ENCODE data around the gene TARBP1.
"Not testable (repeated sequence)": the region's sequence is repeated elsewhere in the genome, so short reads cannot be mapped to it uniquely, and the experiment has no call there.

TARBP1 gene

DNA sequence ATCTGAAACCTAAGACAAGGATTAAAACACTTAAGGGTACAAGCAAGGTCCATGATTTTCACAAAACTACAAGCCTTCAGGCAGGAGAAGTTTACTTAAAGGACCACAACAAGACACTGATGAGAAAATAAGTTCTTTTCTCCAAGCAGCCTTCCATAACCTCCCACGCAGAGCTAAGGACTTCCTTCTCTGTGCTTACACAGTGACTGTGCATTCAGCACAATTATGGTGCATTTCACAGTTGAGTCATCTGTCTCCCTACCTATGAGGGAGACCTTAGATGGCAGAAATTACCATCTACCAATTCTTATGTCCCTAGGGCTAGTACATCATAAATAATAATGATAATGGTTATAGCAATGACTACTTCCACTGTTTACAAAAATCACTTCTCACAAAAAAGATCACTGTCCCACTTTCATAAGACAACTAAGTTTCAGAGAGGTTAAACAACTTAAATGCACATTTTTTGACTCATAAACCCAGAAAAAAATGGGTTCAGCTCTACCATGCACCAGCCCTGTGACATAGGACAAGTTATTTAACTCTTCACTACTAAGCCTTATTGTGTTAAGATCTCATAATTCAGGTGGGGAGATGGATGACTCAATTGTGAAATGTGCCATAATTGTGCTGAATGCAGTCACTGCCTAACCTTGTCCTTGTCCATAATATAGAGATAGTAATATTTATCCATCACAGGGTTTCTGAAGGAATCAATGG, 45.3 kb downstream of the TARBP1 start:
- DNase-seq, result no peak

DNA sequence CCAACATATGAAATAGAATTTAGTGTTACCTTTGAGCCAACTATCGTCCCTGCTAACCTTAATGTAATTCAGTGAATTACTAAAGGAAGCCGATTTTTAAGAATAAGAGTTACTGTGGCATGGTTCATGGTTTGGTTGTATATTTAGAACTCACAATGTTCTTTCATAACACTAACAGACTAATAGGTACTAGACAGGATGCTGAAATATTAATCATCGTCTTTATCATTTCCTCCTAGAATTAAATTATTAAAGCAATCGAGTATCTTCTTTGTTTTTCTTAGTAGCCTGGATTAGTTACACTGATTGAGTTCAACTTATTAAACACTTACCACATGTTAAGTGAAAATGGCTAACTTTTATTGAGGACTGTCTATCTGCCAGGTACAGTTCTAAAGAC, 47.7 kb downstream of the TARBP1 start:
- no peak for DNase-seq

DNA sequence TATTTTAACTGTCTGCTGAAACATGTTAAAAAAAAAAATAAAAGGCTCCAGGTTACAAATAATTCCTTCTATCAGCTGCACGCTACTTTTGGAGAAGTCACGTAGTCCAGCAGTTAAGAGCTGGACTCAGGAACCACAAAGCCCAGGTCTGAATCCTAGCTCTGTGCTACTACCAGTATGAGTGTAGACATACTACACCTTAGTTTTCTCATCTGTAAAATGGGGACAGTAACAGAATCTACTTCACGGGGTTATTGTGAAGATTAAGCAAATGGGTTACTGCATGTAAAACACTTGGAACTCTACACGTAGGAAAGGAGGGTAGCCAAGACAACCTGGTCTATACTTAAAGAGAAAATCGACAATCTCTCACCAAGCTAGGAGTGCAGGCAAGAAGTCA, 48.3 kb downstream of the TARBP1 start:
- no peak for DNase-seq

DNA sequence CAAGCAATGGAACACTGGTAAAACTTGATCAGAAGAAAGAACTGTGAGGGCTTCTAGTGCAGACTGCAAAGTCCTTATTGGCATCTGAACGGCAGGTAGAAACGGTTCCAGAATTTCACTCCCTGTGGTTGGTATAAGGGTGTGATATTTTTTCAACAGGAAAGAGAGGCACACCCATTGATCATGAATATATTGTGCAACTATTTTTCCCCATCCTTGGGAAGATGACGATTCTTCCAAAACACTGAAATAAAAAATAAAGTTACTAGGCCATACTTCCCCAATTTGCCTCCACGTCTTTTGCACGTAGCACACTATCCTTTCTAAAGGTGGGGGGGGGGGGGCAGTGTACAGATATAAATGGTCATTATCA, 49.6 kb downstream of the TARBP1 start:
- no peak for DNase-seq

DNA sequence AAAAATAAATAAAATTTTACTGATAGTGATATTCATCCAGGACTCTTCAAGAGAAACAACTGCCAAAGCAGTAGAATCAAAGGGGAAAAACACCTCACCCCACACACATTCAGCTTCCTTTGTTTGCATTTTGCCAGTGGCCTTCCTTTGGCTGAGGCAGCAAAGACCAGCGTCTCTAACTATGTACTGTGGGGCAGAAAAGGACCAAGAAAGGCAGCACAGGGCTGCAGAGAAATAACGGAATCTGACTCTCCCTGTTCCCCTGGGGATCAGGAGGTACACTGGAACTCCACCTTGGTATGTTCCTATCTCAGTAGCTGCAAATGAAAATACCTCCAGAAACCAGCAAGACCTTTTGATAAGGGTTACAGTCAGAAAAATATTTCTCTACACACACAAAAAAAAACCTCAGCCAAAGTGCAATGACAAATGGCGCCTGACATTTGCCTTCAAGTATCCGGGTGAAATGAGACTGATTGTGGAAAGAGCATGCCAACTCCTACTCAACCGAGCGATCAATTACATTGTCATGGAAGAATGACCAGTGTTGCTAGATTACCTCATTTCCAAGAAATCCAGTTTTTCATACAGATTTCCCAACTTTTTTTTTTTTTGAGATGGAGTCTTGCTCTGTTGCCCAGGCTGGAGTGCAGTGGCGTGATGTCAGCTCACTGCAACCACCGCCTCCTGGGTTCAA, 50.9 kb downstream of the TARBP1 start:
- DNase-seq, result no peak

DNA sequence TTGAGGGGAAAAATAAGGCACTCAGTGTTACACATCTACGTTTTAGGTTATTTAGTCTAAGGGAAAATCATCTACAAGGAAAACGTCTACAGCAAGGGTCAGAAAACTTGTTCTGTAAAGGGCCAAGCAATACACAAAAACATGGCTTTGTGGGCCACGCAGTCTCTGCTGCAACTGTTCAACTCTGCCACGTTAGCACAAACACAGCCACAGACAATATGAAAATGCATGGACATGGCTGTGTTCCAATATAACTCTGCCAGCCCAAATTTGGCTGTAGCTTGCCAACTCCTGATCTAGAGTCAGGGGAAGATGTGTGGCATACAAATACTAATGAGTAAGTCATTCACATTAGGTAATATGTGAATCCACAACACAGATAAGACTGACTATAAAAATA, 65.0 kb downstream of the TARBP1 start:
- DNase-seq, result no peak

DNA sequence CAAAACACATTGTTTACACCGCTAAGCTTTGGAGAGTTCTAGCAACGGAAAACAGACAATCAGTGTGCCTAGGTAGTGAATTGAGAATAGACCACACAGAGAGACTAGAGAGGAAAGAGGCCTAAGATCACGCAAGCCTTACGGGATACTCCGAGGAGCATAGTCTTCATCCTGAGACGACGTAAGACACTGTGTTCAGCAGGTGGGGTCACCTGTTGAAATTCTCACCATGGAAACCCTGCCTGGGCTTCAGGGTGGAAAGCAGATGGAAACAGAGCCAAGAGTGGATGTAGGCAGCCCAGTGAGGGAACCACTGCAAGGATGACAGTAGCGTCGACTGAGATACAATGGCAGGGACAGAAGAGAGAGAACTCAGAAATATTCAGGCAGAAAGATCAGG, 65.5 kb downstream of the TARBP1 start:
- no peak for DNase-seq

DNA sequence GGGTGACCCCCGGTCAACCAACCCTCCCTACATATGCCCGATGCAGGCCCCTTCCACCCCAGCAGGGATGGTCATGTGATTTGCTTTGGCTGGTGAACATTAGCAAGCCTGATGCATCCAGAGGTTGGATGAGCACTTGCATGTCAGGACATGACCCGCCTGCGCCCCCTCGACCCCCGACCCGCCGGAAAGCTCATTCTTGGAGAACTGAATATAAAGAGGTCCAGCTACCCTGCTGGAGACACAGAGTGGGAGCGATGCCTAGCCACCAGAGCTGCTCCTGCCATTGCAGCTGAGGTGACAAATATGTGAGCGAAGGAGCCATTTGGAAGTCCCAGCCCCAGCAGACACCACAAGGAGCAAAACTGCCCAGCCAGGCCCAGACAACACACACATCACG, 66.1 kb downstream of the TARBP1 start:
- no peak for DNase-seq

DNA sequence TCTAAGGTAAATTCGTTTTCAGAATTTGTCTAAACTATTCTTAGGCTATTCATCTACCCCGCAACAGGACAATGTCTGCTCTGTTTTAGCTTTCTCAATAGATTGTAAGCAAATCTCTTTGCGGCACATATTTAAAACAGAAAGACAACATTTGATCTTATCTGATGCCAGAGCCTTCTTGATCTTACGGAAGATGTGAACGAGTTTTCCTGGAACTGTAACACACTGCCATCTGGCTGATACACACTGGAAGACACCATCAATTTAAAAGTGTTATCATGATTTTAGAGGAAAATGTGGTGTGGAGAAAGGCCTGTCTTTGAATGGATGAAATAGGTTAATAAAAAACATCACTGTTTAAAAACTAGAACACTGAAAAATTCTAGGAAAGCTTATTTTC, 69.7 kb downstream of the TARBP1 start:
- DNase-seq, result peak; percentile 45

DNA sequence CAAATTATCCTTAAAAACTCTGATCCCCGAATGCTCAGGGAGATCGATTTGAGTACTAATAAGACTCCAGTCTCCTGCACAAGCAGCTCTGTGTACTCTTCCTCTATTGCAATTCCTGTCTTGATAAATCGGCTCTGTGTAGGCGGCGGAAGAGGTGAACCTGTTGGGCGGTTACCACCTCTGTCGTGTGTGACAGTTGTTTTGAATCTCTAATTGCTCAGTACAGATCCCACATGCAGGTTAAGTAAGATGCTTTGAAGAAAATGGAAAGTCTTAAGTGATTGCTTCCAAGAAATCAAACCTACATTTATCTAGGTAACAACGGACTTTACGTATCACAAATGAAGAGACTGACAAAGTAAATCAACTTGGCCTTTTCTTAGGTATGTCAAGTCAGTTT, 70.2 kb downstream of the TARBP1 start:
- peak; percentile 79 for DNase-seq

DNA sequence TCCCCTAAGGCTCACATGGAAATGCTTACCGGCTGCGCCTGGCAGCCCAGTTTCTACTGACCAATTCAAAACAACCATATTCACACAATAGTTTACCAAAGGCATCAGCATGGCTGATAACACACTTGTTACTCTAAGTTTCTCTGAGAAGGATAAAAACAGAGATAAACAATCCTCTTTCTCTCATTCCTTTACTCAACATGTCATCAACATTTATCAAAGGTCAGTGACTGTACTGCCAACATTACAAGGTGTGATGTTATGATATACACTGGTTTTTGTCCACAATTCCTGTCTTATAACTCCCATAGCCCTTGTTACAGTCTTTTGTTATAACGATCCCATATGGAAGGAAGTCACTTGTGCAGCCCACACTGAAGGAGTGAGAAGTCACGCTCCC, 72.1 kb downstream of the TARBP1 start:
- no peak for DNase-seq

DNA sequence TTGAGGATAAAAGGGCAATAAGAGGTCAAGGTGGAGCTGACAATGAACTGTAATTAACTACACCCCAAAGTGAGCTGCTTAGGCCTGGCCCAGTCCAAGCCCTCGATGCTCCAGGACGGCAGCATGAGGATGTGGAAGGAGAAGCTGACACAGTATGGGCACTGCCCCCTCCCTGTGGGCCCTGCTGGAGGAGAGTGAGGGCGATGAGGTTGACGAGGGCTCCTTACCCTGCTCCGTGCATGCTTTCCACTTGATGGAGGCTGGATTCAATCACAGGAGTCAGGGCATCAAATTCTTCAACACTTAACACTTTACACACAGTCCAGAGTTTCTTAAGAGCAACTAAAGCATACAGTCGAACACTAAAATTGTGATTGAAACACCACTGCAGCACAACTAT, 73.3 kb downstream of the TARBP1 start:
- peak; percentile 39 for DNase-seq

DNA sequence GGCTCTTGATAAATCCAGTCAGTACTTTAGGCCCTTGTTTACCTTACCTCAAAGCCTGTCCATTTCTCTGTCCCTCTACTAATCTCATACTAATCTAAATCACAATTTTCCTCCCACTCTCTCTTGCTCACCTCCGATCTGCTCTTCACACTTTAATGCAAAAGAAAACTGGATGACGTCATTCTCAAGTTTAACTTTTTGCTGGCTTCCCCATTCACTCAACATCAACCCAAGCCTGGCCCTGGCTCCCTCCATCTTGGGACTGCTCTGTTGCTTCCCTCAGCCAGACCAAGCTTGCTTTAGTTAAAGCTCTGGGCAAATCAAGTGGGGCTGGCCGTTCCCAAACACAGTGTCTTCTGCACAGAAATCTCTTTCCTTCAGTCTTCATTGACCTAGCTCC, 76.0 kb downstream of the TARBP1 start:
- DNase-seq, result no peak

DNA sequence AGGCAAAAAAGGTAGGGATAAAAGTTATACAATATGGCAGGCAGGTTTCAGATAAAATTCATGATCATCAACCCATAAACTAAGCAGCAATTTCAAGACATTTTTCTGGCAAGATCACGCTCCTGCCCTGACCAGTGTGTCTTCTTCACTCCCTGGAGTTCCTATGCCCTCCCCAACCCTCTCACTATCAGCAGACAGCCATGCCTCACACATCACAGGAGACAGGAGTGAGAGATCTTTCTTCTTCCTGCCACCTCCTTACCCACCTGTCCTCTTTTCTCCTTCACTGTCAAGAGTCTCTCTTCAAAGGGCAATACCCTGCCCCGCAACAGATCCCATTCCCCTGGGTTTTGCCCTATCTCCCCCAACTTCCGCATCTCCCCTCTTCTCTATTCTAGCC, 77.3 kb downstream of the TARBP1 start:
- peak; percentile 24 for DNase-seq

DNA sequence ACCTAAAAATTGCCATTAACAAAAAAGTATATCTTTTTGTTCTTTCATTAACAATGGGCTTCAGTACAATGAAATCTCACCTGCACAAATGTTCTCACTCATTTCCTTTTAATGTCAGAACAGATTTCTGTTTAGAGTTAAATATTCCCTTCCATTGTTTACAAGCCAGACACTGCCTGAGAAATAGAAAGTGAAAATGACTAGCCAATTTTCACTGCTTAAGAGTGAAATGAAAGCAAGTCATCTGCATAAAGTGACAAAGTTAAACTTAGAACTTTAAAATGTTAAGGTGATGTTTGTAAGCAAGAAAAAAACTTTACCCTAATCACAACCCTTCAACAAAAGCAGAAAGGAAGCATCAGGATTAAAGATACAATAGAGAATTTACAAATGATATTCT, 78.2 kb downstream of the TARBP1 start:
- DNase-seq, result no peak

DNA sequence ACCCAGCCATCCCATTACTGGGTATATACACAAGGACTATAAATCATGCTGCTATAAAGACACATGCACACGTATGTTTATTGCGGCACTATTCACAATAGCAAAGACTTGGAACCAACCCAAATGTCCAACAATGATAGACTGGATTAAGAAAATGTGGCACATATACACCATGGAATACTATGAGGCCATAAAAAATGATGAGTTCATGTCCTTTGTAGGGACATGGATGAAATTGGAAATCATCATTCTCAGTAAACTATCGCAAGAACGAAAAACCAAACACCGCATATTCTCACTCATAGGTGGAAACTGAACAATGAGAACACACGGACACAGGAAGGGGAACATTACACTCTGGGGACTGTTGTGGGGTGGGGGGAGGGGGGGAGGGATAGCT, 79.5 kb downstream of the TARBP1 start:
- not testable (repeated sequence) for DNase-seq

DNA sequence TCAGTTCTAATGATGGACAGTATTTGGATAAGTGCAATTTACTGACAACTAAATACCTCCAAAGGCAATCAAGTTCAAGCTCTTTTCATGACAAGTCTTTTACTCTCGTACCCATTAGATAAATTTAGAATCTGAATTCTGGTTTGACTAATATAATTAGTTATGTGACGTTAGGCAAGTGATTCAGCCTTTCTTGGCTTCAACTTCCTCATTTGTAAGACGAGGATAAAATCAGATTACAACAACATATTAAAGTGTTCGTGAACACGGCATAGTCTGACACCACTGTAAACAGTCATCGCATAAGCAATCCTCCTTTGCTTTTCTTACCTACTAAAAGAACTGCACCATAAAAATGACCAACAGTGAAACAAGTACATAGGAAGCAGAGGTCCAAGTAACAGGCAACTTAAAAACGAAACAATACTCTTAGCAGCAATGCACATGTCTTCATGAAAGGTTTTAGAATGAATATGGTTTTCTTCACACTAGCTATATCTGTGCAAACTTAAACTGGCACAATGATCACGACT, 80.1 kb downstream of the TARBP1 start:
- no peak for DNase-seq

DNA sequence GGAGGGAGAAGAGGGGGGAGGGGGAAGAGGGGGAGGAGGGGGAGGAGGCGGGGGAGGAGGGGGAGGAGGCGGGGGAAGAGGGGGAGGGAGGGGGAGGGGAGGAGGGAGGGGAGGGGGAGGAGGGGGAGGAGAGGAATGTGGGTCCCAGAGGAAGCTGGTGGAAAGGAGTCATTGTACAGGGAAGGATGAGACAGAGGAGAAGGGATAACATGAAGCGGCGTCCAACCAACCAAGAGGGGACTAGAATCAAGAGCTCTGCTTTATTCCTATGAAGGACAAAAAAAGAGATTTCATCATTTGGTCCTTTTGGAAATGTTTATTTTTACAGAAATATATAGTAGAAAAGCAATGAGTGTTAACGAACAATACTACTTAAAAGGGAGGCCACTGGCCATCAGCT, 81.2 kb downstream of the TARBP1 start:
- no peak for DNase-seq

DNA sequence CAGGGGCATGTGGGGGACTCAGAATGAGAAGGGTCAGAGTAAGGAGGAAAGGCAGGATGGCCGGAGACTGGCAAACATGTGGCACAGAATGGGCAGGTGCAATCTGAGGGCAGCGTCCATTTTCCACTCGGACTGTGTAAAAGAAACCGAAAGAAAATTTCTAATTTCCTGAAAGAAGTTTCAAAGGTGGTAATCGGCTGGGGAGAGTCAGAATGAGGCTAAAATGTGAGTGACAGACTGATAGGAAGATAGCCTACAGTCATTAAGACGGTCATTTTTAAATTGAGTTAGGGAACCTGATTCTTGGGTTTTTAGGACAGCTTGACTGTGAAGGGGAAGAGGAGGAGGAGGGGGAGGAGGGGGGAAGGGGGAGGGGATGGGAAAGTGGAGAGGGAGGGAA, 82.1 kb downstream of the TARBP1 start:
- no peak for DNase-seq

DNA sequence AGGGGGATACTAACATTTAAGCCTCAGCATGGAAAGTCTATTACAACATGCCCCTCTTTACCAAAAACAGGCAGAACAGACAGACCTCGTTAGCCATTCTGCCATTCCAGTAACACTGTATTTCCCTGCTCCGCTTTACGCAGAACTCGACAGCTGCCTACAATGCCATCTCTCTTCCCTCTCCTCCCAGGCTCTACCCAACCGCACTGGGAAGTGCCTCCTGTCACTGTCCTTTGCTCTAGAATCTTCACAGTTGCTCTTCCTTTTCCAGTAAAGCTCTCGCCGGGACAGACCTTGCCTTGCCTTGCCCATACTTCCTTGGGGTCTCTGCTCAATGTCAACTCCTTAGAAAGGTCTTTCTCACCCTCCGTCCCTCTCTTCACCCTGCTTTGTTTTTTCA, 82.9 kb downstream of the TARBP1 start:
- DNase-seq, result no peak

DNA sequence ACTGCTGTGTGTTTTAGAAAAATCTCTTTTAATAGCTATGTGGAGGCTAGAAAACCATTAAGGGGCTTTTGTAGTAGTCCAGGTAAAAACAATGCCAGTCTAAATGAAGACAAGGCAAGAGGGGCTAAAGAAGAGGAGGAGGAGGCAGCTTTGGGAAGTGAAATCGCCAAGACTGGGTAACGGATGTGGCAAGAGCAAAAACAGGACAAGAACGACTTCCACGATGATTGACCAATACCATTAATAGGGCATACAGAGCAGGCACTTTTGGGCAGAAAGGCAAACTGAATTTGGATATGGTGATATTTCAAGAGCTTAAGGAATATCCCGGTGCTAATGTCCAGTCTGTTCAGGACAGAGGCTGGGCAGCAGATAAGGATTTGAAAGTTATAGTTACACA, 83.7 kb downstream of the TARBP1 start:
- no peak for DNase-seq

DNA sequence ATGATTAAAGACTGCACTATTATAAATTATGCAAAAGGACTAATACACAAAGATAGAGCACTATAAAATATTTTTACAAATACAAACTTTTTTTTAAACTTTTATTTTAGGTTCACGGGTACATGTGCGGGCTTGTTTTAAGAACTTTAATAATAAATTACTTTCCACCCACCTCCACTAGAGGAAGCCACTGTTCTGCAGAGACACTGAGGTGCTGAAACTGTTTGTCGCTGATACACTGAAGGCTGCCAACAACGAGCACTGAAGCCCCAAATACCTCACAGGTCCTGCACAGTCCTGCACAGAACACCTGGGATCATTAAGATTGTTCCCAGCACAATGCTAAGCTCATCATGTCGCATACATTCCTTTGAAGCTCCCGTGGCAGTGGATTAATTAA, 85.8 kb downstream of the TARBP1 start:
- peak; percentile 38 for DNase-seq

DNA sequence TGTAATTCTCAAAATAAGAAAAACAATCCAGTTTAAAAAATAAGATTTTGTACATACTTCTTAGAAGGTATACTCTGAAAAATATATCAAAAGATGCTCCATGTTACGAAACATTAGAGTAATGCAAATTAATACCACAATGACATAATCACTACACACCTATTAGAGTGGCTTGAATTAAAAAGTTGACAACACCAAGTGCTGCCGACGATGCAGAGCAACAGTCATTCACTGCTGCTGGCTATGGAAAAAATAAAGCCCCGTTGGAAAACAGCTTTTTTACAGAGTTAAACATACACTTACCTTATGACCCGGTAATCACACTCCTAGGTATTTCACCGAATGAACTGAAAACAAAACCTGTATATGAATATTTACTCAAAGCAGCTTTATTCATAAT, 90.9 kb downstream of the TARBP1 start:
- DNase-seq, result no peak

DNA sequence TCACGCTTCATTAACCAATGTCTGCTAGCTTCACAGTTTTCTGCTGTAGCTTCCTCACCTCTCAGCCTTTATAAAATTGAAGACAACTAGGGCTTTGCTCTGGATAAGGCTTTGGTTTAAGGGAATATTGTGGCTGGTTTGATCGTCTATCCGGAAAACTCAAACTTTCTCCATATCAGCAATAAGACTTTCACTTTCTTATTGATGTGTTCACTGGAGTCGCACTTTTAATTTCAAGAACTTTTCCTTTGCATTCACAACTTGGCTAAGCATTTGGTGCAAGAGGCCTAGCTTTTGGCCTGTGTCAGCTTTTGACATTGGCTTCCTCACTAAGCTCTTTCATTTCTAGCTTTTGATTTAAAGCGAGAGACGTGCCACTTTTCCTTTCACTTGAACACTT, 92.9 kb downstream of the TARBP1 start:
- no peak for DNase-seq

Data from CD4-positive, alpha-beta T cell treated with Interleukin-6 for 4 hours (primary cell).